ENCODE results near the gene ADCY3.

DNA sequence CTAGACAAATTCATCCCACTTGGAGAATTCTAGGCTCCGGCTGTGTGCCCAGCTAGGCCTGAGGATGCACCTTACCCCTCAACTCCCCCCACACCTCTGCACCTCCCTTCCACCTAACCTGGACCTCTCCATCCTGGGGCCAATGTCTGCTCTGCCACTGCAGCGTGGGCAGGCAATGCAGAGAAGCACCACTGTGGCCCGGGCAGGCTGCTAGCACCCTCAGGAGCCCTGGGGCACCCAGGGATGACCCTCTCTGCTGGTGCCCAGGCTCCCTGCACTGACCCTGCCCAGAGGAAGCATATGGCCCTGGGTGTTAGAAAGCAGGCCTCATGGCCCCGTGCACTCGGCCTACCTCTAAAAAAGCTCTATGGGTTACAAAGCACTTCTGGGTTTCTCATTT, 49.6 kb downstream of the ADCY3 start:
- TF ChIP-seq POLR2A (IDR thresholded peaks at IDR 0.05; ENCODE audit: low read depth, low read length) (no peak), RAD21 (IDR thresholded peaks at IDR 0.05; ENCODE audit: low read length) (no peak), MAFK (IDR thresholded peaks at IDR 0.05; ENCODE audit: low read depth, low read length) (no peak), SMC3 (IDR thresholded peaks at IDR 0.05; ENCODE audit: low read depth, low read length) (no peak), CEBPB (IDR thresholded peaks at IDR 0.05; ENCODE audit: low read depth, low read length) (no peak), BHLHE40 (IDR thresholded peaks at IDR 0.05; ENCODE audit: low read depth, low read length) (no peak)
- TF ChIP-seq, protein P1, sequence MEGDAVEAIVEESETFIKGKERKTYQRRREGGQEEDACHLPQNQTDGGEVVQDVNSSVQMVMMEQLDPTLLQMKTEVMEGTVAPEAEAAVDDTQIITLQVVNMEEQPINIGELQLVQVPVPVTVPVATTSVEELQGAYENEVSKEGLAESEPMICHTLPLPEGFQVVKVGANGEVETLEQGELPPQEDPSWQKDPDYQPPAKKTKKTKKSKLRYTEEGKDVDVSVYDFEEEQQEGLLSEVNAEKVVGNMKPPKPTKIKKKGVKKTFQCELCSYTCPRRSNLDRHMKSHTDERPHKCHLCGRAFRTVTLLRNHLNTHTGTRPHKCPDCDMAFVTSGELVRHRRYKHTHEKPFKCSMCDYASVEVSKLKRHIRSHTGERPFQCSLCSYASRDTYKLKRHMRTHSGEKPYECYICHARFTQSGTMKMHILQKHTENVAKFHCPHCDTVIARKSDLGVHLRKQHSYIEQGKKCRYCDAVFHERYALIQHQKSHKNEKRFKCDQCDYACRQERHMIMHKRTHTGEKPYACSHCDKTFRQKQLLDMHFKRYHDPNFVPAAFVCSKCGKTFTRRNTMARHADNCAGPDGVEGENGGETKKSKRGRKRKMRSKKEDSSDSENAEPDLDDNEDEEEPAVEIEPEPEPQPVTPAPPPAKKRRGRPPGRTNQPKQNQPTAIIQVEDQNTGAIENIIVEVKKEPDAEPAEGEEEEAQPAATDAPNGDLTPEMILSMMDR (conservative IDR thresholded peaks at IDR 0.05; ENCODE audit: low read depth, low read length) = no peak
- TF ChIP-seq, protein P2, sequence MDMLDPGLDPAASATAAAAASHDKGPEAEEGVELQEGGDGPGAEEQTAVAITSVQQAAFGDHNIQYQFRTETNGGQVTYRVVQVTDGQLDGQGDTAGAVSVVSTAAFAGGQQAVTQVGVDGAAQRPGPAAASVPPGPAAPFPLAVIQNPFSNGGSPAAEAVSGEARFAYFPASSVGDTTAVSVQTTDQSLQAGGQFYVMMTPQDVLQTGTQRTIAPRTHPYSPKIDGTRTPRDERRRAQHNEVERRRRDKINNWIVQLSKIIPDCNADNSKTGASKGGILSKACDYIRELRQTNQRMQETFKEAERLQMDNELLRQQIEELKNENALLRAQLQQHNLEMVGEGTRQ (IDR thresholded peaks at IDR 0.05; ENCODE audit: low read depth, low read length) = no peak

Data from IMR-90 (cell line).